Astrocyte (in vitro differentiated cells and primary cell): ENCODE results near the gene RPL12. TPM values are rescaled to one million over a fixed set of nuclear protein-coding genes. Genes with fewer than 3 reads are reported as not detected.

Source experiments
- DNase-seq: peaks from one replicate; pipeline ENCODE4 v3.0.0-alpha.2; 2010; ENCODE audit warnings: low read depth
- FAIRE-seq: peaks from 2 replicates; lab custom pipeline; 2011; peaks lifted over from hg19 to GRCh38; lab: Jason Lieb, UNC
- H2AFZ ChIP-seq: 2 replicates; pipeline ENCODE4 v1.6.0; 2012; ENCODE audit warnings: low read depth, low read length, inconsistent platforms
- H3K27ac ChIP-seq: 2 replicates; pipeline ENCODE4 v1.5.1; 2011; ENCODE audit warnings: low read depth, low read length, inconsistent platforms
- H3K27me3 ChIP-seq: 2 replicates; pipeline ENCODE4 v1.6.0; 2011; ENCODE audit warnings: low read length, inconsistent platforms; ENCODE audit not compliant: insufficient read depth
- H3K36me3 ChIP-seq: 2 replicates; pipeline ENCODE4 v1.5.1; 2011; ENCODE audit warnings: low read length, inconsistent platforms; ENCODE audit not compliant: insufficient read depth
- H3K4me1 ChIP-seq: 2 replicates; pipeline ENCODE4 v1.5.1; 2011; ENCODE audit warnings: low read length, inconsistent platforms; ENCODE audit not compliant: insufficient read depth
- H3K4me2 ChIP-seq: 2 replicates; pipeline ENCODE4 v1.6.0; 2012; ENCODE audit warnings: low read length, inconsistent platforms
- H3K4me3 ChIP-seq: 2 replicates; pipeline ENCODE4 v1.5.1; 2011; ENCODE audit warnings: low read depth, mild to moderate bottlenecking, low read length, inconsistent platforms; ENCODE audit not compliant: insufficient read depth
- H3K79me2 ChIP-seq: 2 replicates; pipeline ENCODE4 v1.6.0; 2012; ENCODE audit warnings: mild to moderate bottlenecking, low read length, inconsistent platforms; ENCODE audit not compliant: insufficient read depth
- H3K9ac ChIP-seq: 2 replicates; pipeline ENCODE4 v1.6.0; 2012; ENCODE audit warnings: mild to moderate bottlenecking, low read length, inconsistent platforms
- H3K9me3 ChIP-seq: 2 replicates; pipeline ENCODE4 v1.5.1; 2012; ENCODE audit warnings: low read depth, mild to moderate bottlenecking, low read length, inconsistent platforms; ENCODE audit not compliant: insufficient read depth
- H4K20me1 ChIP-seq: 2 replicates; pipeline ENCODE4 v1.6.0; 2012; ENCODE audit warnings: low read length, inconsistent platforms; ENCODE audit not compliant: insufficient read depth
- H3K27ac Mint-ChIP-seq: one replicate; pipeline ENCODE4 v1.8.0; 2021; ENCODE audit warnings: mild to moderate bottlenecking, mixed read lengths; ENCODE audit not compliant: unreplicated experiment
- H3K27me3 Mint-ChIP-seq: one replicate; pipeline ENCODE4 v1.8.0; 2021; ENCODE audit warnings: low read depth, mixed read lengths; ENCODE audit not compliant: unreplicated experiment
- H3K36me3 Mint-ChIP-seq: one replicate; pipeline ENCODE4 v1.8.0; 2021; ENCODE audit warnings: low read depth, mixed read lengths; ENCODE audit not compliant: unreplicated experiment
- H3K4me1 Mint-ChIP-seq: one replicate; pipeline ENCODE4 v1.8.0; 2021; ENCODE audit warnings: low read depth, mixed read lengths; ENCODE audit not compliant: unreplicated experiment
- H3K4me3 Mint-ChIP-seq: one replicate; pipeline ENCODE4 v1.8.0; 2021; ENCODE audit warnings: mild to moderate bottlenecking, moderate library complexity, mixed read lengths; ENCODE audit not compliant: unreplicated experiment
- H3K9me3 Mint-ChIP-seq: one replicate; pipeline ENCODE4 v1.8.0; 2021; ENCODE audit warnings: mild to moderate bottlenecking, mixed read lengths; ENCODE audit not compliant: unreplicated experiment
- EZH2 ChIP-seq: IDR thresholded peaks from 2 replicates; pipeline ENCODE4 v1.6.1; 2012; ENCODE audit warnings: mild to moderate bottlenecking, low read length, inconsistent platforms; ENCODE audit not compliant: insufficient read depth
- total RNA-seq: library from RNA; stranded (reverse); gene quantifications from 2 replicates; pipeline ENCODE4 v1.2.1, GENCODE V29; 2021
- TF ChIP-seq, protein P1 (sequence below): IDR thresholded peaks from 2 replicates; pipeline ENCODE4 v1.5.1; 2011; ENCODE audit warnings: low read depth, mild to moderate bottlenecking, inconsistent platforms, low read length, moderate library complexity; ENCODE audit not compliant: insufficient read depth

RPL12 gene
- total RNA-seq, 1 donor from 2014 or later: 1,189 TPM

DNA sequence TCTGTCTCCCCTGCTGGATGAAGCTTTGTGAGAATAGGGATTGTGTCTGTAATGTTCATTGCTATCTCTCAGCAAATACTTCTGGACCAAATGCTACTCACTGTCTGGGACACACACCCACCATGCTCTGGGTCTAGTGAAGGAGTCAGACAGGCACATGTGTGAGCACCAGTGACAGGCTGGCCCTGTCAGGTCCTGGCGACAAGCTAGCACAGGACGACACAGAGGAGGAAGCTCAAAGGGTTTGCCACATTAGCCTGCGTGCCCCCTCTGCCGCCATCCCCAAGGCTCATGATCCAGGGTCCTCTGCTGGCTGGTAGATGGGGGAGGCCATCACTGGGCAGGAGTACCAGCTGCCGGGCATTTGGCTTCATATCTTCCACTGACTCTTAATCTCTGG is 23.4 kb upstream of the RPL12 start:
- Mint-ChIP-seq H3K9me3 (no peaks in the 10 kb centered on the region), H3K27ac (no peak overlapping the region), H3K4me3 (no peak overlapping the region), H3K4me1 (no peaks in the 10 kb centered on the region), H3K36me3 (peaks cover 21% of the 10 kb centered on the region), H3K27me3 (no peaks in the 10 kb centered on the region)
- no peak overlapping the region for H3K9ac ChIP-seq
- H3K4me2 ChIP-seq: no peak overlapping the region
- no peak for FAIRE-seq
- H3K36me3 ChIP-seq: no peaks in the 10 kb centered on the region
- H3K9me3 ChIP-seq: no peaks in the 10 kb centered on the region
- TF ChIP-seq, protein P1, sequence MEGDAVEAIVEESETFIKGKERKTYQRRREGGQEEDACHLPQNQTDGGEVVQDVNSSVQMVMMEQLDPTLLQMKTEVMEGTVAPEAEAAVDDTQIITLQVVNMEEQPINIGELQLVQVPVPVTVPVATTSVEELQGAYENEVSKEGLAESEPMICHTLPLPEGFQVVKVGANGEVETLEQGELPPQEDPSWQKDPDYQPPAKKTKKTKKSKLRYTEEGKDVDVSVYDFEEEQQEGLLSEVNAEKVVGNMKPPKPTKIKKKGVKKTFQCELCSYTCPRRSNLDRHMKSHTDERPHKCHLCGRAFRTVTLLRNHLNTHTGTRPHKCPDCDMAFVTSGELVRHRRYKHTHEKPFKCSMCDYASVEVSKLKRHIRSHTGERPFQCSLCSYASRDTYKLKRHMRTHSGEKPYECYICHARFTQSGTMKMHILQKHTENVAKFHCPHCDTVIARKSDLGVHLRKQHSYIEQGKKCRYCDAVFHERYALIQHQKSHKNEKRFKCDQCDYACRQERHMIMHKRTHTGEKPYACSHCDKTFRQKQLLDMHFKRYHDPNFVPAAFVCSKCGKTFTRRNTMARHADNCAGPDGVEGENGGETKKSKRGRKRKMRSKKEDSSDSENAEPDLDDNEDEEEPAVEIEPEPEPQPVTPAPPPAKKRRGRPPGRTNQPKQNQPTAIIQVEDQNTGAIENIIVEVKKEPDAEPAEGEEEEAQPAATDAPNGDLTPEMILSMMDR: no peak
- no peak for TF ChIP-seq EZH2
- no peaks in the 10 kb centered on the region for H3K27me3 ChIP-seq
- H3K4me1 ChIP-seq: no peaks in the 10 kb centered on the region
- no peaks in the 10 kb centered on the region for H3K79me2 ChIP-seq
- H3K4me3 ChIP-seq: no peak overlapping the region
- no peaks in the 10 kb centered on the region for H4K20me1 ChIP-seq
- no peak overlapping the region for H2AFZ ChIP-seq
- no peak overlapping the region for H3K27ac ChIP-seq
- no peak for DNase-seq

DNA sequence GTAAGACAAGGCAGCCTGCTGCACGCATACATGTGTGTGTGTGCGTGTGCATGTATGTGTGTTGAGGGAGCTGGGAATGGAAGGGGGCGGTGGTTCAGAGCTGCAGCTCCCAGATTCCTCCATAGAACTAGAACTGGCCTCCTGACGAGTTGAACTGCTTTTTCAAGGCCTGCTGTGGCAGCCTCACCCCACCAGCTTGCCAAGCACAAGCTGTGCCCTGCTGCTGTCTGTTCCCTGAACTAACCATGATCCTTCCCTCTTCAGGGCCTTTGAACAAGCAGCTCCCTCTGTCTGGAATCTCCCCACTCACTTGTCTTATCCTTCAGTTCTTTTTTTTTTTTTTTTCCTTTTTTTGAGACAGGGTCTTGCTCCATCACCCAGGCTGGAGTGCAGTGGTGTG is 22.7 kb upstream of the RPL12 start:
- TF ChIP-seq, protein P1: no peak
- no peak for TF ChIP-seq EZH2
- FAIRE-seq: no peak
- DNase-seq: no peak
- Histone ChIP-seq H3K27ac (no peak overlapping the region), H3K36me3 (no peaks in the 10 kb centered on the region), H3K4me1 (no peaks in the 10 kb centered on the region), H3K4me3 (no peak overlapping the region), H3K9ac (no peak overlapping the region), H4K20me1 (no peaks in the 10 kb centered on the region), H2AFZ (no peak overlapping the region), H3K79me2 (no peaks in the 10 kb centered on the region), H3K4me2 (no peak overlapping the region), H3K27me3 (no peaks in the 10 kb centered on the region), H3K9me3 (no peaks in the 10 kb centered on the region)
- no peaks in the 10 kb centered on the region for H3K9me3 Mint-ChIP-seq
- H3K27me3 Mint-ChIP-seq: no peaks in the 10 kb centered on the region
- peaks cover 21% of the 10 kb centered on the region for H3K36me3 Mint-ChIP-seq
- no peaks in the 10 kb centered on the region for H3K4me1 Mint-ChIP-seq
- no peak overlapping the region for H3K4me3 Mint-ChIP-seq
- H3K27ac Mint-ChIP-seq: no peak overlapping the region

DNA sequence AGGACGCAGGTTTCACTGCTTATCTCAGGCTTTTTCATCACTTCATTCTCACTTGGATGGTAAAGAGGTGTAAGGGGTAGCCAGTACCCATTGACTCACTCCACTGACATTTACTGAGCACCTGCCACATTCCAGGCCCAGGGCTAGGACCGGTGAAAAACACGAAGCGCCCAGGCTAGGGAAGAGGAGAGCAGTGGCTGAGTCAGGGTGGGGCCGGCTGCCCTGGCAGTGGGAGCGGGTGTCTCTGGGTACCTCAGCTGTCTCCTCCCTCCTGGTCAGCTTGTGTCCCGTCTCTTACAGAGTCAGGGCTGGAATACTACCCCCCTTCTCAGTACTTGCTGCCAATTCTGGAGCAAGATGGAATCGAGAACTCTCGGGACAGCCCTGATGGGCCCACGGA is 22.3 kb upstream of the RPL12 start:
- H3K4me2 ChIP-seq: no peak overlapping the region
- Mint-ChIP-seq H3K27ac (no peak overlapping the region), H3K4me1 (no peaks in the 10 kb centered on the region), H3K9me3 (no peaks in the 10 kb centered on the region), H3K4me3 (no peak overlapping the region), H3K27me3 (no peaks in the 10 kb centered on the region), H3K36me3 (peaks cover 21% of the 10 kb centered on the region)
- no peak overlapping the region for H3K4me3 ChIP-seq
- TF ChIP-seq, protein P1: no peak
- H3K4me1 ChIP-seq: no peaks in the 10 kb centered on the region
- no peaks in the 10 kb centered on the region for H3K79me2 ChIP-seq
- H3K9ac ChIP-seq: no peak overlapping the region
- no peak overlapping the region for H3K27ac ChIP-seq
- no peak for DNase-seq
- no peaks in the 10 kb centered on the region for H3K9me3 ChIP-seq
- no peaks in the 10 kb centered on the region for H3K36me3 ChIP-seq
- FAIRE-seq: no peak
- H4K20me1 ChIP-seq: no peaks in the 10 kb centered on the region
- no peaks in the 10 kb centered on the region for H3K27me3 ChIP-seq
- H2AFZ ChIP-seq: no peak overlapping the region
